HEK293T (cell line): ENCODE results near the gene TMPRSS5.

Source experiments
- BHLHE40 ChIP-seq: fragments of 450-650 bp; IDR thresholded peaks from 2 replicates; pipeline ENCODE4 v1.6.1; 2016; ENCODE audit warnings: mild to moderate bottlenecking, moderate library complexity, borderline replicate concordance
- L3MBTL2 ChIP-seq: fragments of 450-650 bp; conservative IDR thresholded peaks from 2 replicates; pipeline ENCODE4 v1.6.1; 2016; ENCODE audit warnings: mild to moderate bottlenecking
- PKNOX1 ChIP-seq: fragments of 450-650 bp; IDR thresholded peaks from 2 replicates; pipeline ENCODE4 v1.6.1; 2016
- SP1 ChIP-seq: fragments of 450-650 bp; IDR thresholded peaks from 2 replicates; pipeline ENCODE4 v1.6.1; 2017
- SUZ12 ChIP-seq: fragments of 450-650 bp; IDR thresholded peaks from 2 replicates; pipeline ENCODE4 v1.6.1; 2016; ENCODE audit warnings: mild to moderate bottlenecking

DNA sequence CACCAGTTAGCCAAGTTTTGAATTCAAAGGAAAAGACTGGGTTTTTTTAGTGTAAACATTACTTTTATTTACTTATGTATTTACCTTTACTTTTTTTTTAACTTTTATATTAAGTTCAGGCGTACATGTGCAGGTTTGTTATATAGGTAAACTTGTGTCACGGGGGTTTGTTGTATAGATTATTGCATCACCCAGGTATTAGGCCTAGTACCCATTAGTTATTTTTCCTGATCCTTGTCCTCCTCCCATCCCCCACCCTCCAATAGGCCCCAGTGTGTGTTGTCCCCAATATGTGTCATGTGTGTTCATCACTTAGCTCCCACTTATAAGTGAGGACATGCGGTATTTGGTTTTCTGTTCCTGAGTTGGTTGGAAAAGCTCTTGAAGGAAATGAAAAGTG lies 46.8 kb upstream of the TMPRSS5 start:
- TF ChIP-seq SP1 (no peak), L3MBTL2 (no peak), BHLHE40 (no peak), SUZ12 (no peak), PKNOX1 (no peak)
